HG03575 (cell line): ENCODE data around the gene IPO11.
"Not testable (repeated sequence)": the region's sequence is repeated elsewhere in the genome, so short reads cannot be mapped to it uniquely, and the experiment has no call there.

Experiments used
- ATAC-seq: cut with Tn5 transposase; IDR thresholded peaks from one replicate; pipeline ENCODE4 v1.9.1; 2021; ENCODE audit not compliant: unreplicated experiment, insufficient number of reproducible peaks, low FRiP score; ENCODE audit errors: extremely low read depth

Gene IPO11

GRCh38 chr5:62555930-62556329 is 143.4 kb downstream of the IPO11 start:
- no peak for ATAC-seq

- no peak for ATAC-seq
Observed at GRCh38 chr5:62558941-62559340, 146.4 kb downstream of the IPO11 start.

GRCh38 chr5:62560786-62561185 is 148.2 kb downstream of the IPO11 start:
- no peak for ATAC-seq

GRCh38 chr5:62561896-62562295 is 149.3 kb downstream of the IPO11 start:
- no peak for ATAC-seq

GRCh38 chr5:62562867-62563266 is 150.3 kb downstream of the IPO11 start:
- ATAC-seq = no peak

- no peak for ATAC-seq
Observed at GRCh38 chr5:62564101-62564500, 151.5 kb downstream of the IPO11 start.

- ATAC-seq = not testable (repeated sequence)
Observed at GRCh38 chr5:62565740-62566139, 153.2 kb downstream of the IPO11 start.

GRCh38 chr5:62568143-62568542 is 155.6 kb downstream of the IPO11 start:
- ATAC-seq = no peak

- ATAC-seq = no peak
Observed at GRCh38 chr5:62568800-62569432, 156.4 kb downstream of the IPO11 start.

- ATAC-seq = no peak
Observed at GRCh38 chr5:62569470-62569869, 156.9 kb downstream of the IPO11 start.

GRCh38 chr5:62572918-62573514 is 160.5 kb downstream of the IPO11 start:
- no peak for ATAC-seq

- no peak for ATAC-seq
Observed at GRCh38 chr5:62574599-62574998, 162.0 kb downstream of the IPO11 start.

GRCh38 chr5:62575066-62575465 is 162.5 kb downstream of the IPO11 start:
- no peak for ATAC-seq

GRCh38 chr5:62575489-62575888 is 162.9 kb downstream of the IPO11 start:
- ATAC-seq = no peak

GRCh38 chr5:62576570-62577170 is 164.1 kb downstream of the IPO11 start:
- ATAC-seq = no peak

- no peak for ATAC-seq
Observed at GRCh38 chr5:62577488-62577887, 164.9 kb downstream of the IPO11 start.

- ATAC-seq = peak; percentile 91
Observed at GRCh38 chr5:62578540-62578939, 166.0 kb downstream of the IPO11 start, which contains the start of gene LRRC70. LRRC70 (plus strand) TSS chr5:62578819; CDS start chr5:62579439, 620 bp downstream.

- no peak for ATAC-seq
Observed at GRCh38 chr5:62579761-62580160, 167.2 kb downstream of the IPO11 start.

- no peak for ATAC-seq
Observed at GRCh38 chr5:62581836-62582597, 169.5 kb downstream of the IPO11 start.

- no peak for ATAC-seq
Observed at GRCh38 chr5:62584391-62584790, 171.8 kb downstream of the IPO11 start.
